DND-41 (cell line): ENCODE measurements around the gene UGGT2.

Experiments used
- ATAC-seq: fragments of 200-7000 bp; cut with Tn5 transposase; 3 replicates; pipeline ENCODE4 v1.9.1; 2021; ENCODE audit warnings: low read depth; ENCODE audit not compliant: insufficient read depth
- DNase-seq: peaks from one replicate; pipeline ENCODE4 v3.0.0-alpha.2; 2020
- H2AFZ ChIP-seq: 2 replicates; pipeline ENCODE4 v1.6.0; 2012; ENCODE audit warnings: low read depth, low read length
- H3K27ac ChIP-seq: 2 replicates; pipeline ENCODE4 v1.5.1; 2012; ENCODE audit warnings: low read length, inconsistent platforms
- H3K27me3 ChIP-seq: fragments of 200-600 bp; sonication (generic); 2 replicates; pipeline ENCODE4 v1.6.0; 2012; ENCODE audit warnings: low read length, mild to moderate bottlenecking, inconsistent platforms; ENCODE audit not compliant: insufficient read depth, poor library complexity
- H3K36me3 ChIP-seq: 2 replicates; pipeline ENCODE4 v1.5.1; 2012; ENCODE audit warnings: low read length, inconsistent platforms; ENCODE audit not compliant: insufficient read depth
- H3K4me1 ChIP-seq: 2 replicates; pipeline ENCODE4 v1.5.1; 2012; ENCODE audit warnings: mild to moderate bottlenecking, low read length; ENCODE audit not compliant: insufficient read depth
- H3K4me2 ChIP-seq: 2 replicates; pipeline ENCODE4 v1.6.0; 2012; ENCODE audit warnings: mild to moderate bottlenecking, moderate library complexity, low read length, inconsistent platforms; ENCODE audit not compliant: insufficient read depth
- H3K4me3 ChIP-seq, 2 experiments: fragments of 200-600 bp in 1 of 2; shearing (Covaris generic) in 1 of 2; 2 replicates each; pipeline ENCODE4 v1.5.1; 2012 to 2016; ENCODE audit warnings: inconsistent platforms in 2 of 2, low read length in 2 of 2, mild to moderate bottlenecking in 2 of 2, low read depth in 1 of 2, moderate library complexity in 1 of 2
- H3K79me2 ChIP-seq: 2 replicates; pipeline ENCODE4 v1.6.0; 2012; ENCODE audit warnings: low read length, inconsistent platforms; ENCODE audit not compliant: insufficient read depth
- H3K9ac ChIP-seq: 2 replicates; pipeline ENCODE4 v1.6.0; 2012; ENCODE audit warnings: low read depth, mild to moderate bottlenecking, inconsistent platforms, low read length, moderate library complexity
- H3K9me3 ChIP-seq: 2 replicates; pipeline ENCODE4 v1.5.1; 2012; ENCODE audit warnings: low read length, moderate library complexity, mild to moderate bottlenecking, inconsistent platforms; ENCODE audit not compliant: insufficient read depth, severe bottlenecking
- H4K20me1 ChIP-seq: 2 replicates; pipeline ENCODE4 v1.6.0; 2012; ENCODE audit warnings: low read length; ENCODE audit not compliant: insufficient read depth
- CTCF ChIP-seq: IDR thresholded peaks from 2 replicates; pipeline ENCODE4 v1.5.1; 2012; ENCODE audit warnings: borderline replicate concordance, low read length, moderate library complexity, mild to moderate bottlenecking; ENCODE audit not compliant: poor library complexity, severe bottlenecking; ENCODE audit errors: extremely low read depth
- EZH2 ChIP-seq: IDR thresholded peaks from 3 replicates; pipeline ENCODE4 v1.6.1; 2012; ENCODE audit warnings: borderline replicate concordance, low read depth, mild to moderate bottlenecking, moderate library complexity, low read length, inconsistent platforms; ENCODE audit not compliant: severe bottlenecking

Gene UGGT2

GRCh38 chr13:95921485-95921884, 131.7 kb downstream of the UGGT2 start:
- Histone ChIP-seq H2AFZ (no peak overlapping the region), H3K36me3 (no peaks in the 10 kb centered on the region), H3K4me3 (no peak overlapping the region), H3K9me3 (no peaks in the 10 kb centered on the region), H3K27me3 (no peaks in the 10 kb centered on the region), H3K27ac (no peak overlapping the region), H3K9ac (no peak overlapping the region), H3K4me1 (no peaks in the 10 kb centered on the region), H3K79me2 (no peaks in the 10 kb centered on the region), H3K4me2 (no peak overlapping the region), H4K20me1 (no peaks in the 10 kb centered on the region)
- DNase-seq (no peak), ATAC-seq (no peak)
- TF ChIP-seq CTCF: no peak
- TF ChIP-seq EZH2: no peak

- H4K20me1 ChIP-seq: no peaks in the 10 kb centered on the region
- no peaks in the 10 kb centered on the region for H3K36me3 ChIP-seq
- H3K4me3 ChIP-seq: no peak overlapping the region
- TF ChIP-seq CTCF: no peak
- TF ChIP-seq EZH2: no peak
- H3K79me2 ChIP-seq: no peaks in the 10 kb centered on the region
- no peak for ATAC-seq
- H3K27ac ChIP-seq: no peak overlapping the region
- H3K27me3 ChIP-seq: no peaks in the 10 kb centered on the region
- H2AFZ ChIP-seq: no peak overlapping the region
- no peaks in the 10 kb centered on the region for H3K4me1 ChIP-seq
- no peak overlapping the region for H3K4me2 ChIP-seq
- H3K9ac ChIP-seq: no peak overlapping the region
- no peak for DNase-seq
- H3K9me3 ChIP-seq: no peaks in the 10 kb centered on the region
Measured at GRCh38 chr13:95920485-95920884, 132.7 kb downstream of the UGGT2 start.

- Histone ChIP-seq H3K27ac (no peak overlapping the region), H3K36me3 (no peaks in the 10 kb centered on the region), H3K27me3 (no peaks in the 10 kb centered on the region), H2AFZ (no peak overlapping the region), H3K79me2 (no peaks in the 10 kb centered on the region), H3K4me3 (no peak overlapping the region), H4K20me1 (no peaks in the 10 kb centered on the region), H3K9ac (no peak overlapping the region), H3K4me2 (no peak overlapping the region), H3K9me3 (no peaks in the 10 kb centered on the region), H3K4me1 (no peaks in the 10 kb centered on the region)
- TF ChIP-seq EZH2 (no peak), CTCF (no peak)
- no peak for ATAC-seq
- no peak for DNase-seq
Measured at GRCh38 chr13:95918860-95919259, 134.3 kb downstream of the UGGT2 start.

GRCh38 chr13:95914991-95915501, 138.2 kb downstream of the UGGT2 start:
- no peak overlapping the region for H3K4me3 ChIP-seq
- no peaks in the 10 kb centered on the region for H3K79me2 ChIP-seq
- no peak overlapping the region for H2AFZ ChIP-seq
- no peaks in the 10 kb centered on the region for H3K27me3 ChIP-seq
- H3K4me2 ChIP-seq: no peak overlapping the region
- no peak overlapping the region for H3K9ac ChIP-seq
- H3K27ac ChIP-seq: no peak overlapping the region
- TF ChIP-seq CTCF (no peak), EZH2 (no peak)
- H3K9me3 ChIP-seq: no peaks in the 10 kb centered on the region
- no peak for DNase-seq
- H4K20me1 ChIP-seq: no peaks in the 10 kb centered on the region
- no peaks in the 10 kb centered on the region for H3K36me3 ChIP-seq
- no peak for ATAC-seq
- H3K4me1 ChIP-seq: no peaks in the 10 kb centered on the region
